Muscle layer of colon (tissue), 2 donors: ENCODE data around the gene PLXNB2.
"Not testable (repeated sequence)": the region's sequence is repeated elsewhere in the genome, so short reads cannot be mapped to it uniquely, and the experiment has no call there.

Source experiments
- H3K27ac ChIP-seq: one replicate; pipeline ENCODE4 v1.7.0; 2013; ENCODE audit warnings: low read depth, mild to moderate bottlenecking, low read length, moderate library complexity
- H3K27me3 ChIP-seq, 2 donors: one replicate each; pipeline ENCODE4 v1.7.0; 2013; ENCODE audit warnings: low read length in 2 of 2, mild to moderate bottlenecking in 2 of 2; ENCODE audit not compliant: insufficient read depth in 2 of 2, control insufficient read depth in 1 of 2
- H3K36me3 ChIP-seq: one replicate; pipeline ENCODE4 v1.7.0; 2013; ENCODE audit warnings: mild to moderate bottlenecking, low read length; ENCODE audit not compliant: insufficient read depth
- H3K4me1 ChIP-seq: one replicate; pipeline ENCODE4 v1.7.0; 2013; ENCODE audit warnings: mild to moderate bottlenecking, low read length; ENCODE audit not compliant: insufficient read depth
- H3K4me3 ChIP-seq, 2 donors: one replicate each; pipeline ENCODE4 v1.7.0; 2013; ENCODE audit warnings: low read length in 2 of 2, low read depth in 1 of 2, mild to moderate bottlenecking in 1 of 2, moderate library complexity in 1 of 2
- H3K9ac ChIP-seq: one replicate; pipeline ENCODE4 v1.7.0; 2013; ENCODE audit warnings: low read length
- H3K9me3 ChIP-seq: one replicate; pipeline ENCODE4 v1.7.0; 2013; ENCODE audit warnings: mild to moderate bottlenecking, low read length
- donor health status: abdominal sarcoma.
- donor health status: Adenocarcinoma of cecum.

Gene PLXNB2

DNA sequence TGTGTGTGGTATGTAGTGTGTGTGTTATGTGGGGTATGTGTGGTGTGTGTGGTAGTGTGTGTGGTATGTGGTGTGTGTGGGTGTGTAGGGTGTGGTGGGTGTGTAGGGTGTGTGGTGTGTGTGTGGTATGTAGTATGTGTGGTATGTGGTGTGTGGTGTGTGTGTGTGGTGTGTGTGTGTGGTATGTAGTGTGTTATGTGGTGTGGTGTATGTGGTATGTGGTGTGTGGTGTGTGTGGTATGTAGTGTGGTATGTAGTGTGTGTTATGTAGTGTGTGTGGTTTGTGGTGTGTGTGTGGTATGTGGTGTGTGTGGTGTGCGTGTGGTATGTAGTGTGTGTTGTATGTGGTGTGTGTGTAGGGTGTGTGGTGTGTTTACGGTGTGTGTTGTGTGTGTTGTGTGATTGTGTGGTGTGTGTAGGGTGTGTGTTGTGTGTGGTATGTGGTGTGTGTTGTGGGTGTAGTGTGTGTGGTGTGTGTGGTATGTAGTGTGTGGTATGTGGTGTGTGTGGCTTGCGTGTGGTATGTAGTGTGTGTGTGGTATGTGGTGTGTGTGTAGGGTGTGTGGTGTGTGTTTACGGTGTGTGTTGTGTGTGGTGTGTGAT is 31.5 kb upstream of the PLXNB2 start:
- no peak overlapping the region for H3K27ac ChIP-seq
- no peak overlapping the region for H3K4me3 ChIP-seq
- no peak overlapping the region for H3K9ac ChIP-seq

DNA sequence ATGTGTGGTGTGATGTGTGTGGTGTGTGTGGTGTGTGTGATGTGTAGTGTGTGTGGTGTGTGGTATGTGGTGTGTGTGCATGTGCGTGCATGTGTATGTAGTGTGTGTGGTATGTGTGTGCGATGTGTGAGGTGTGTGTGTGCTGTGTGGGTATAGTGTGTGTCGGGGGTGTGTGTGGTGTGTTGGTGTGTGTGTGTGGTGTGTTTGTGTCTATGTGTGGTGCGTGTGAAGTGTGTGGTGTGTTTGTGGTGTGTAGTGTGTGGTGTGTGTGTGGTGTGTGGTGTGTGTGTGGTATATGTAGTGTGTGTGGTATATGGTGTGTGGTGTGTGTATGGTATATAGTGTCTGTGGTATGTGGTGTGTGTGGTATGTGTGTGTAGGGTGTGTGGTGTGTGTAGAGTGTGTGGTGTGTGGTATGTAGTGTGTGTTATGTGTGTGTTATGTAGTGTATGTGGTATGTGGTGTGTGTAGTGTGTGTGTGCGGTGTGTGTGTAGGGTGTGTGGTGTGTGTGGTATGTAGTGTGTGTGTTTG is 30.7 kb upstream of the PLXNB2 start:
- Histone ChIP-seq H3K27ac (no peak overlapping the region), H3K4me3 (no peak overlapping the region), H3K27me3 (no peaks in the 10 kb centered on the region), H3K9me3 (no peaks in the 10 kb centered on the region), H3K36me3 (no peaks in the 10 kb centered on the region), H3K4me1 (peaks cover 5% of the 10 kb centered on the region), H3K9ac (no peak overlapping the region)

More for the DNA sequence above, 31.5 kb upstream of the PLXNB2 start:
- Histone ChIP-seq H3K4me1 (peaks cover 5% of the 10 kb centered on the region), H3K36me3 (no peaks in the 10 kb centered on the region), H3K27me3 (no peaks in the 10 kb centered on the region), H3K9me3 (no peaks in the 10 kb centered on the region)

DNA sequence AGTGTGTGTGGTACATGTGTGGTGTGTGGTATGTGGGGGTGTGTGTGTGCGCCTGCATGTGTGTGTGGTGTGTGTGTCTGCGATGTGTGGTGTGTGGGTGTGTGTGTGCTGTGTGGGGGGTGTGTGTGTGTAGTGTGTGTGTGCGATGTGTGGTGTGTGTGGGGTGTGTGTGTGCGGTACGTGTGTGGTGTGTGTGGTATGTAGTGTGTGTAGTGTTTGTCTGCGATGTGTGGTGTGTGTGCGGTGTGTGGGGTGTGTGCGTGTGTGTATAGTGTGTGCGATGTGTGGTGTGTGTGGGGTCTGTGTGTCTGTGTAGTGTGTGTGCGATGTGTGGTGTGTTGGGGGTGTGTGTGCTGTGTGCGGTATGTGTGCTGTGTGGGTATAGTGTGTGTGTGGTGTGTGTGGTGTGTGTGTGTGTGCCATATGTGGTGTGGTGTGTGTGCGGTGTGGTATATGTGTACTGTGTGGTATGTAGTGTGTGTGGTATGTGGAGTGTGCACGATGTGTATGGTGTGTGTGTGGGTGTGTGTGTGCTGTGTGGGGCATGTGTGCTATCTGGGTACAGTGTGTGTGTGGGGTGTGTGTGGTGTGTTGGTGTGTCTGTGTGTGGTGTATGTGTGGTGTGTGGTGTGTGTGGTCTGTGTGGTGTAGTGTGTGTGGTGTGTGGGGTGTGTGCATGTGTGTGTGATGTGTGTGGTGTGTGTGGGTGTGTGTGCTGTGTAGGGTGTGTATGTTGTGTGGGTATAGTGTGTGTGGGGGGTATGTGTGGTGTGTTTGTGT is 30.0 kb upstream of the PLXNB2 start:
- Histone ChIP-seq H3K27ac (no peak overlapping the region), H3K4me3 (no peak overlapping the region), H3K27me3 (no peaks in the 10 kb centered on the region), H3K9me3 (no peaks in the 10 kb centered on the region), H3K36me3 (no peaks in the 10 kb centered on the region), H3K4me1 (peaks cover under 1% of the 10 kb centered on the region), H3K9ac (no peak overlapping the region)

DNA sequence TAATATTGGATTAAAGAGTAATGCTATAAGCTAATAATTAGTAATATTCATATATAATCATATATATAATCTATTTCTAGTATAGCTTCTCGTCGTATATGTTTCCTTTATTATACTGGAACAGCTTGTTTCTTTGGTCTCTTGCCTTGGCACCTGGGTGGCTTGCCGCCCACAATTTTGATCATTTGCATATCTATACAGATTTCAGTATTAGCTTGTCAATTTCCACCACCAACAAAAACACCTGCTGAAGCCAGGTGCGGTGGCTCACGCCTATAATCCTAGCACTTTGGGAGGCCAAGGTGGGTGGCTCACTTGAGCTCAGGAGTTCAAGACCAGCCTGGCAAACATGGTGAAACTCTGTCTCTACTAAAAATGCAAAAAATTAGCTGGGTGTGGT is 27.0 kb upstream of the PLXNB2 start:
- H3K27ac ChIP-seq, H3K27me3 ChIP-seq, H3K9me3 ChIP-seq: not testable (repeated sequence)

DNA sequence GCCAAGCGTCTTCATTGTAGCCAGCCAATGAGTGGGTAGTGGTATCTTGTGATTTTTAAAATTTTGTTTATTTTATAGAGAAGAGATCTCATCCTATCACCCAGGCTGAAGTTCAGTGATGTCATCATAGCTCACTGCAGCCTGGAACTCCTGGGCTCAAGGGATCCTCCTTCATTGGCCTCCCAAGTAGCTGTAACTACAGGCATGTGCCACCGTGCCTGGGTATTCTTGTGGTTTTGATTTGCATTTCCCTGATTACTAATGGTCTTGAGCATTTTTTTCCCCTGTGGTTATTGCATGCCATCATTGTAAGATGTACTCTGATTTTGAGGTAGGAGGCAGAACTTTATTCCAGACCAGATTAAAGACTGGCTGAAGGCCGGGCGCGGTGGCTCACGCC is 21.8 kb upstream of the PLXNB2 start:
- Histone ChIP-seq H3K36me3 (no peaks in the 10 kb centered on the region), H3K9ac (no peak overlapping the region), H3K4me1 (peaks cover 15% of the 10 kb centered on the region), H3K4me3 (no peak overlapping the region), H3K27ac (no peak overlapping the region), H3K9me3 (no peaks in the 10 kb centered on the region), H3K27me3 (no peaks in the 10 kb centered on the region)

More for the DNA sequence above, 27.0 kb upstream of the PLXNB2 start:
- not testable (repeated sequence) for H3K9ac ChIP-seq, H3K4me1 ChIP-seq, H3K4me3 ChIP-seq, H3K36me3 ChIP-seq

DNA sequence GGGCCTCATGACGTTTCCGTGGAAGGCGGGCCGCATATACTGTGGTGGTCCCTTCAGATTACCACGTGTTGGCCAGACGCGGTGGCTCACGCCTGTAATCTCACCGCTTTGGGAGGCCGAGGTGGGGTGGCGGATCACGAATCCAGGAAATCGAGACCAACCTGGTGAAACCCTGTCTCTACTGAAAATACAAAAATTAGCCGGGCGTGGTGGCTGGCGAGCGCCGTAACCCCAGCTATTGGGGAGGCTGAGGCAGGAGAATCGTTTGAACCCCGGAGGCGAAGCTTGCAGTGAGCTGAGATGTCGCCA is 20.2 kb upstream of the PLXNB2 start:
- H3K4me3 ChIP-seq: peak overlapping the region; percentile 75 to 86
- peak overlapping the region; percentile 11 for H3K9ac ChIP-seq
- H3K27ac ChIP-seq: peak overlapping the region; percentile 91
- H3K36me3 ChIP-seq: no peaks in the 10 kb centered on the region
- H3K27me3 ChIP-seq: no peaks in the 10 kb centered on the region
- H3K9me3 ChIP-seq: no peaks in the 10 kb centered on the region
- peaks cover 15% of the 10 kb centered on the region for H3K4me1 ChIP-seq

DNA sequence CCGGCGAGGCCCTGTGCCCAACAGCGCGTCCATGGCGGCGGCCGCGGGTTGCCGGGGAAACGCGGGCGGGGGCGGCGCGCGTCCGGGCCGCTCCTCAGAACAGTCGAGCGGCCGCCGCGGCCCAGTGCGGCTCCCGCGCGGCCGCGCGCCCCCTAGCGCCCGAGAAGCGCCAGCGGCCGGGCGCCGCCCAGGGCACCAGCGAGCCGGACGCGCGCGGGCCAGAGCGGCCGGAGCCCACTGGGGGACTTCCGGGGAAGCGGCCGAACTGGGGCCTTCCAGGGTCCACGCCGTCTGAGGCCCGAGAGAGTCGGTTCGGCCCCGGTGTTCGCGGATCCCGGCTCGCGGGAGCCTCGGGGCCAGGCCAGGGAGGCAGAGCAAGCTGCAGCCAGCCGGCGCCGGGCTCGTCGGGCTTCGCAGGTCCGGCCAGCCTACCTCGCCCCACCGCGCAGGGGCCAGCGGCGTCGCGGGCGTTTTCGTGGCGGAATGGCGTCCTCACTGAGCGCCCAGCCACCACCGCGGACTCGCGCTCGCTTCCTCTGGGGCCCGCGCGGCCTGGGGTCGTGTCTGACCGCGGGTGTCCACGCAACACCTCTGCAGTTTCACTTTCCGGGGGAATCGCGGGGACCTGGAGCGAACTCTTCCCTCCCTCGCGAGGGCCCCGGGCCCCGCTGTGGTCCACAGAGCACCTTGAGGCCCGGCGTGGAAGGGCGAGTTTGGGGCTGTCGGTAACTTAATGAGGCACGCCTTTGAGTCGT is 19.7 kb upstream of the PLXNB2 start, which contains the start of gene DENND6B:
Gene DENND6B, minus strand, starts transcription at position 57 of the 755 bp plus-strand sequence. Its CDS starts 24 bp downstream, at position 33.
- Histone ChIP-seq H3K36me3 (no peaks in the 10 kb centered on the region), H3K9me3 (no peaks in the 10 kb centered on the region), H3K27me3 (no peaks in the 10 kb centered on the region), H3K4me1 (peaks cover 15% of the 10 kb centered on the region), H3K9ac (peak within 1 kb of the TSS; percentile 11), H3K27ac (peak within 1 kb of the TSS; percentile 91), H3K4me3 (peak within 1 kb of the TSS; percentile 75 to 86)

DNA sequence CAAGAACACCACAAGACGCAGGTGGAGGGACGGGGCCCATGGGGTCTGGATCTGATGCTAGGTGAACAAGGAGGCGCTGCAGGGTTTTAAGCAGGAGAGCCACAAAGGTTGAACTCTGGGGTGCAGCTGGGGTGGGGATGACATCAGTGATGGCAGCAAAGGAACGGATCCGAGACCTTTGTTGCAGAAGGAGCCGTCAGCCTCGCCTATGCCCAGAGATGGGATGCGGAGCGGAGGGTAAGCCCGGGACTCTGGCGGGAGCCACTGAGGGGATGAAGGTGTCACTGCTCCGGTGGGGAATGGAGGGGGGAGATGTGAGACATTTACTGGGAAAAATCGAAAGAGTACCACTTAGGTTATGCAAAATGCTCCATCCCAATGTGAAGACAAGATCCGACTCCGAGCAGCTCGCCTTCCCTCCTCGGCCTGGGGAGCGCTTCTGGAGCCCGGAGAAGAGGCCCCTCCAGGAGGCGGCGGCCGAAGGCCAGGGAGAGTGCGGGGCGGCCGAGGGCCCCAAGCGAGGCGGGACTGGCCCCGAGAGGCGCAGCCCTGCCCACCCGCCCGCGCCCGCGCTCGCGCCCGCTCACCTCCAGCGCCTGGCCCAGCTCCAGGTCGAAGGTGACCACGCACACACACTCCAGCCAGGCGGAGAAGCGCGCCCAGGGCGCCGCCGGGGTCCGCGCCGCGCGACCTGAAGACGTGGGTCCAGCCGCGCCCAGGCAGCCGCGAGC is 18.9 kb upstream of the PLXNB2 start:
- H3K9me3 ChIP-seq: no peaks in the 10 kb centered on the region
- no peak overlapping the region for H3K9ac ChIP-seq
- no peak overlapping the region for H3K27ac ChIP-seq

DNA sequence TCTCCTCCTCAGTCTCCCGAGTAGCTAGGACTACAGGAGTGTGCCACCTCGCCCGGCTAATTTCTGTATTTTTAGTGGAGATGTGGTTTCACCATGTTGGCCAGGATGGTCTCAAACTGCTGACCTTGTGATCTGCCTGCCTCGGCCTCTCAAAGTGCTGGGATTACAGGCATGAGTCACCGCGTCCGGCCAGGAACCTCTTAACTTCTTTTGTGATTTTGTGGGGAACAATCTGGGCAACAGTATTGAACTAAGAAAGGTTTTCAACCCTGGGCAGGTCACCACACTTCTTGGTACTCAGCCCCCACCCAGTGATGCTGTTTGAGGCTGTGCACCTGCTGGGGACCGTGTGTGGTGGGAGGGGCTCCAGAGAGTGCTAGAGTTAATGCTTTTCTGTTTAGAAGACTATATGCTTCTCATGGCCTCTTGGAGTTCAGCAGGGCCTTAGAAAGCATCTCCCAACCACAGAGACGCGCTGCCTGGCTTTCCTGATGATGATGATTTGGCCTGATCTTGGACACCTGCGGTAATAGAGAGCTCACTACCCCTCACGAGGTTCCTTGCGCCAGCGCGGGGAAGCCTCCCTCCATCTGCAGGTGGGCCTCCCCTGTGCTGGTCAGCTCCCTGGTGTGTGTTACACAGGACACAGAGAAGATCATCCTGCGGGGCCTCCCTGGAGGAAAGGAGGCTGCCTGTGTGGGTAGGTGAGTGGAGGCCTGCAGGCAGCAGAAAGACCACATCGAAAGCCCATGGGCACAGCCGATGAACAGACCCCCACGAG is 18.2 kb upstream of the PLXNB2 start:
- H3K9me3 ChIP-seq: no peaks in the 10 kb centered on the region
- H3K36me3 ChIP-seq: no peaks in the 10 kb centered on the region
- H3K9ac ChIP-seq: no peak overlapping the region
- H3K4me1 ChIP-seq: peaks cover 15% of the 10 kb centered on the region
- H3K4me3 ChIP-seq: peak overlapping the region in 1 of 2 donors; percentile 73
- no peaks in the 10 kb centered on the region for H3K27me3 ChIP-seq
- H3K27ac ChIP-seq: no peak overlapping the region

More for the DNA sequence above, 18.9 kb upstream of the PLXNB2 start:
- Histone ChIP-seq H3K36me3 (no peaks in the 10 kb centered on the region), H3K4me3 (peak overlapping the region; percentile 61 to 73), H3K27me3 (no peaks in the 10 kb centered on the region), H3K4me1 (peaks cover 15% of the 10 kb centered on the region)

DNA sequence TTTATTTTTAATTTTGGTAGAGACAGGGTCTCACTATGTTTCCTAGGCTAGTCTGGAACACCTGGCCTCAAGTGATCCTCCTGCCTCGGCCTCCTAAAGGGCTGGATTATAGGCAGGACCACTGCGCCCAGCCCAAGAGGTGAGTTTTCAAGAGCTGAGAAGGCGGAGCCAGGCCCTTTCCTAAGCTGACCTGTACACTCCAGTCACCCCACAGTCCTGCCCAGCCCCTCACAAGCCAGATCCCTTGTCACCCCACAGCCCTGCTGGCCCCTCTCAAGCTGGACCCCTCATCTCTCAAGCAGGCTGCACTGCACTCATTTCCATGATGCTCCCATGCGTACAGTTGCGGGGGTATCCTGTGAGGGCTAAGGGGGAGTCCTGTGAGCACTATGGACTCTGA is 16.5 kb upstream of the PLXNB2 start:
- Histone ChIP-seq H3K4me1 (peaks cover 15% of the 10 kb centered on the region), H3K36me3 (no peaks in the 10 kb centered on the region), H3K9me3 (no peaks in the 10 kb centered on the region), H3K9ac (no peak overlapping the region), H3K27me3 (no peaks in the 10 kb centered on the region), H3K4me3 (no peak overlapping the region), H3K27ac (no peak overlapping the region)
